ENCODE data around the gene MYO9B.

The MYO9B gene

GRCh38 chr19:17078036-17078919 lies 2.7 kb downstream of the MYO9B start:
- ATAC-seq (ENCODE audit: insufficient read depth, low read depth) (no peak), DNase-seq (no peak)
- H3K4me3 ChIP-seq (ENCODE audit: low read depth in 1 of 2, low read length in 2 of 2): no peak overlapping the region
- no peak overlapping the region for H2AFZ ChIP-seq (ENCODE audit: low read depth, low read length)
- H3K4me1 ChIP-seq (ENCODE audit: insufficient read depth, low read length): peaks cover 38% of the 10 kb centered on the region
- peaks cover 83% of the 10 kb centered on the region for H4K20me1 ChIP-seq (ENCODE audit: insufficient read depth, low read length)
- no peak for TF ChIP-seq CTCF (IDR thresholded peaks at IDR 0.05; ENCODE audit: borderline replicate concordance, extremely low read depth, low read length, poor library complexity, severe bottlenecking)
- no peak for TF ChIP-seq EZH2 (IDR thresholded peaks at IDR 0.05; ENCODE audit: borderline replicate concordance, low read depth, low read length, severe bottlenecking)
- H3K36me3 ChIP-seq (ENCODE audit: insufficient read depth, low read length): peaks cover 18% of the 10 kb centered on the region
- H3K27me3 ChIP-seq (ENCODE audit: insufficient read depth, low read length, poor library complexity): no peaks in the 10 kb centered on the region
- H3K4me2 ChIP-seq (ENCODE audit: insufficient read depth, low read length): peak overlapping the region; percentile 66
- H3K79me2 ChIP-seq (ENCODE audit: insufficient read depth, low read length): peaks cover 96% of the 10 kb centered on the region
- no peaks in the 10 kb centered on the region for H3K9me3 ChIP-seq (ENCODE audit: insufficient read depth, low read length, severe bottlenecking)
- 0 out of 2 replicates have a peak overlapping the region, but pooled peaks have one; percentile 10 for H3K9ac ChIP-seq (ENCODE audit: low read depth, low read length)
- no peak overlapping the region for H3K27ac ChIP-seq (ENCODE audit: low read length)

GRCh38 chr19:17078920-17079709 lies 3.5 kb downstream of the MYO9B start:
- H3K4me1 ChIP-seq (ENCODE audit: insufficient read depth, low read length): peaks cover 30% of the 10 kb centered on the region
- ATAC-seq (ENCODE audit: insufficient read depth, low read depth): no peak
- no peaks in the 10 kb centered on the region for H3K9me3 ChIP-seq (ENCODE audit: insufficient read depth, low read length, severe bottlenecking)
- H2AFZ ChIP-seq (ENCODE audit: low read depth, low read length): no peak overlapping the region
- peaks cover 16% of the 10 kb centered on the region for H3K36me3 ChIP-seq (ENCODE audit: insufficient read depth, low read length)
- 0 out of 2 replicates have a peak overlapping the region, but pooled peaks have one; percentile 10 for H3K9ac ChIP-seq (ENCODE audit: low read depth, low read length)
- H3K4me3 ChIP-seq (ENCODE audit: low read depth in 1 of 2, low read length in 2 of 2): no peak overlapping the region
- no peaks in the 10 kb centered on the region for H3K27me3 ChIP-seq (ENCODE audit: insufficient read depth, low read length, poor library complexity)
- H3K4me2 ChIP-seq (ENCODE audit: insufficient read depth, low read length): peak overlapping the region; percentile 20; the same call in 1 of the 2 replicates
- peaks cover 83% of the 10 kb centered on the region for H4K20me1 ChIP-seq (ENCODE audit: insufficient read depth, low read length)
- no peak overlapping the region for H3K27ac ChIP-seq (ENCODE audit: low read length)
- TF ChIP-seq CTCF (IDR thresholded peaks at IDR 0.05; ENCODE audit: borderline replicate concordance, extremely low read depth, low read length, poor library complexity, severe bottlenecking) (no peak), EZH2 (IDR thresholded peaks at IDR 0.05; ENCODE audit: borderline replicate concordance, low read depth, low read length, severe bottlenecking) (no peak)
- DNase-seq: no peak
- H3K79me2 ChIP-seq (ENCODE audit: insufficient read depth, low read length): peaks cover 95% of the 10 kb centered on the region

- Histone ChIP-seq H2AFZ (ENCODE audit: low read depth, low read length) (no peak overlapping the region), H3K4me3 (ENCODE audit: low read depth in 1 of 2, low read length in 2 of 2) (no peak overlapping the region)
Observed at GRCh38 chr19:17079710-17080439, 4.3 kb downstream of the MYO9B start.

More at GRCh38 chr19:17079710-17080439, 4.3 kb downstream of the MYO9B start:
- Histone ChIP-seq H3K36me3 (ENCODE audit: insufficient read depth, low read length) (peaks cover 19% of the 10 kb centered on the region), H3K9me3 (ENCODE audit: insufficient read depth, low read length, severe bottlenecking) (no peaks in the 10 kb centered on the region), H3K4me1 (ENCODE audit: insufficient read depth, low read length) (peaks cover 25% of the 10 kb centered on the region), H4K20me1 (ENCODE audit: insufficient read depth, low read length) (peaks cover 82% of the 10 kb centered on the region), H3K27me3 (ENCODE audit: insufficient read depth, low read length, poor library complexity) (no peaks in the 10 kb centered on the region), H3K79me2 (ENCODE audit: insufficient read depth, low read length) (peaks cover 95% of the 10 kb centered on the region), H3K27ac (ENCODE audit: low read length) (no peak overlapping the region), H3K9ac (ENCODE audit: low read depth, low read length) (no peak overlapping the region), H3K4me2 (ENCODE audit: insufficient read depth, low read length) (no peak overlapping the region)
- no peak for DNase-seq
- TF ChIP-seq CTCF (IDR thresholded peaks at IDR 0.05; ENCODE audit: borderline replicate concordance, extremely low read depth, low read length, poor library complexity, severe bottlenecking) (no peak), EZH2 (IDR thresholded peaks at IDR 0.05; ENCODE audit: borderline replicate concordance, low read depth, low read length, severe bottlenecking) (no peak)
- no peak for ATAC-seq (ENCODE audit: insufficient read depth, low read depth)

Measured in DND-41 (cell line).